Testis (tissue), 3 donors: ENCODE measurements around the gene SLIT3. TPM values are rescaled to one million over a fixed set of nuclear protein-coding genes. Genes with fewer than 3 reads are reported as not detected.

Experiments
- DNase-seq: peaks from one replicate; pipeline ENCODE4 v3.0.0-alpha.2; 2019
- H3K27ac ChIP-seq, 2 donors: fragments of 200-600 bp; sonication (generic); one replicate each; pipeline ENCODE4 v1.5.1; 2019
- H3K27me3 ChIP-seq: fragments of 200-600 bp; sonication (generic); one replicate; pipeline ENCODE4 v1.5.1; 2019
- H3K36me3 ChIP-seq: fragments of 200-600 bp; sonication (generic); one replicate; pipeline ENCODE4 v1.5.1; 2017; ENCODE audit warnings: low read depth; ENCODE audit errors: missing control alignments
- H3K4me1 ChIP-seq: fragments of 200-600 bp; sonication (generic); one replicate; pipeline ENCODE4 v1.5.1; 2019
- H3K4me3 ChIP-seq, 2 donors: fragments of 200-600 bp; sonication (generic); one replicate each; pipeline ENCODE4 v1.5.1; 2017 to 2019
- H3K9me3 ChIP-seq: fragments of 200-600 bp; sonication (generic); one replicate; pipeline ENCODE4 v1.5.1; 2017
- POLR2A ChIP-seq: fragments of 450-650 bp; IDR thresholded peaks from one replicate; pipeline ENCODE4 v1.6.1; 2017; ENCODE audit warnings: antibody characterized with exemption, mild to moderate bottlenecking, moderate library complexity
- WGBS, 2 donors: methylation state at CpG; one replicate each; pipeline ENCODE4 v1.1.5; 2018; 5-methylcytosine and 5-hydroxymethylcytosine counted together
- intact Hi-C: fragments of 100-400 bp; cut with DNase I; formaldehyde crosslinking; loops from one replicate; pipeline ENCODE4 v1.15.1; 2023; ENCODE audit warnings: low total_unique reads
- polyA plus RNA-seq: library from polyadenylated mRNA; stranded (reverse); fragments of 350-450 nt; fragmentation: Illumina TruSeq; extraction: RNeasy Lipid Tissue Mini Kit (QIAGEN cat#74804); gene quantifications from one replicate; pipeline ENCODE4 v1.2.3, GENCODE V29; 2014; ENCODE audit warnings: low read depth, low replicate concordance; ENCODE audit not compliant: insufficient read depth
- total RNA-seq, 2 donors: library from RNA; depleted of rRNA; stranded (reverse); fragments of >200 nt; gene quantifications; one replicate each; pipeline ENCODE4 v1.2.3, GENCODE V29; 2016
- TF ChIP-seq, protein P1 (sequence below), 3 experiments: fragments of 450-650 bp in 2 of 3; fragments of 200-600 bp in 1 of 3; sonication (generic) in 1 of 3; IDR thresholded peaks; one replicate each; pipeline ENCODE4 v1.5.1; 2016 to 2019; ENCODE audit warnings: antibody characterized with exemption in 3 of 3, mild to moderate bottlenecking in 2 of 3, moderate library complexity in 1 of 3

SLIT3 gene
- total and polyA plus RNA-seq, 3 donors from 2014 or later, result 4.8 to 23.2 (median 7.8) TPM

- no peak for TF ChIP-seq POLR2A
- TF ChIP-seq, protein P1, sequence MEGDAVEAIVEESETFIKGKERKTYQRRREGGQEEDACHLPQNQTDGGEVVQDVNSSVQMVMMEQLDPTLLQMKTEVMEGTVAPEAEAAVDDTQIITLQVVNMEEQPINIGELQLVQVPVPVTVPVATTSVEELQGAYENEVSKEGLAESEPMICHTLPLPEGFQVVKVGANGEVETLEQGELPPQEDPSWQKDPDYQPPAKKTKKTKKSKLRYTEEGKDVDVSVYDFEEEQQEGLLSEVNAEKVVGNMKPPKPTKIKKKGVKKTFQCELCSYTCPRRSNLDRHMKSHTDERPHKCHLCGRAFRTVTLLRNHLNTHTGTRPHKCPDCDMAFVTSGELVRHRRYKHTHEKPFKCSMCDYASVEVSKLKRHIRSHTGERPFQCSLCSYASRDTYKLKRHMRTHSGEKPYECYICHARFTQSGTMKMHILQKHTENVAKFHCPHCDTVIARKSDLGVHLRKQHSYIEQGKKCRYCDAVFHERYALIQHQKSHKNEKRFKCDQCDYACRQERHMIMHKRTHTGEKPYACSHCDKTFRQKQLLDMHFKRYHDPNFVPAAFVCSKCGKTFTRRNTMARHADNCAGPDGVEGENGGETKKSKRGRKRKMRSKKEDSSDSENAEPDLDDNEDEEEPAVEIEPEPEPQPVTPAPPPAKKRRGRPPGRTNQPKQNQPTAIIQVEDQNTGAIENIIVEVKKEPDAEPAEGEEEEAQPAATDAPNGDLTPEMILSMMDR (IDR thresholded peaks at IDR 0.05), result no peak
- intact Hi-C loops, result no loop called here
- Histone ChIP-seq H3K27ac (no peak overlapping the region), H3K4me3 (no peak overlapping the region), H3K4me1 (no peaks in the 10 kb centered on the region), H3K27me3 (no peaks in the 10 kb centered on the region), H3K36me3 (no peaks in the 10 kb centered on the region), H3K9me3 (no peaks in the 10 kb centered on the region)
- no peak for DNase-seq
- WGBS, 2 donors, result 66 to 79% methylated on average over 5 to 6 of the region's 6 CpGs
Measured at GRCh38 chr5:169164481-169164925, 136.4 kb downstream of the SLIT3 start.

DNA sequence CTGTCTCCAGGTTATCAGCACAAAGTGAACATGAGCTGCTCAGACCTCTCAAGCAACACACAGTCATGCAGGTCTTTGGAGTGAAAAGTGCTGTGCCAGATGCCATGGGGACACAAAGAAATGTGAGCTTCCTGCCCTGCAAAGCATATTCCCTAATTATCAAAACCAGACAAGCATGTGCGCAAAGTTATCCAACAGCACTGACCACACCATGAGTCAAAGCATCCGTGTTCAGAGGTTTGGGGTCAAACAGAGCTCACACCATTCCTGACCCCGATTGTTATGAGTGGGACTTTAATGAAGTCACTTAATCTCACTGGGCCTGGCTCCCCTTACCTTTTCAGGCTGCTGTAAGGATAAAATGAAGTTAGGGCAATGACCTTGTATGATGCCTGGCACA is 138.5 kb downstream of the SLIT3 start:
- 69 to 86% methylated on average over 3 of the region's 3 CpGs for WGBS, 2 donors
- Histone ChIP-seq H3K4me3 (no peak overlapping the region), H3K9me3 (no peaks in the 10 kb centered on the region), H3K36me3 (no peaks in the 10 kb centered on the region), H3K4me1 (no peaks in the 10 kb centered on the region), H3K27me3 (no peaks in the 10 kb centered on the region), H3K27ac (no peak overlapping the region)
- DNase-seq, result no peak
- TF ChIP-seq POLR2A, result no peak
- TF ChIP-seq, protein P1 (IDR thresholded peaks at IDR 0.05), result no peak
- intact Hi-C loops, result no loop called here

DNA sequence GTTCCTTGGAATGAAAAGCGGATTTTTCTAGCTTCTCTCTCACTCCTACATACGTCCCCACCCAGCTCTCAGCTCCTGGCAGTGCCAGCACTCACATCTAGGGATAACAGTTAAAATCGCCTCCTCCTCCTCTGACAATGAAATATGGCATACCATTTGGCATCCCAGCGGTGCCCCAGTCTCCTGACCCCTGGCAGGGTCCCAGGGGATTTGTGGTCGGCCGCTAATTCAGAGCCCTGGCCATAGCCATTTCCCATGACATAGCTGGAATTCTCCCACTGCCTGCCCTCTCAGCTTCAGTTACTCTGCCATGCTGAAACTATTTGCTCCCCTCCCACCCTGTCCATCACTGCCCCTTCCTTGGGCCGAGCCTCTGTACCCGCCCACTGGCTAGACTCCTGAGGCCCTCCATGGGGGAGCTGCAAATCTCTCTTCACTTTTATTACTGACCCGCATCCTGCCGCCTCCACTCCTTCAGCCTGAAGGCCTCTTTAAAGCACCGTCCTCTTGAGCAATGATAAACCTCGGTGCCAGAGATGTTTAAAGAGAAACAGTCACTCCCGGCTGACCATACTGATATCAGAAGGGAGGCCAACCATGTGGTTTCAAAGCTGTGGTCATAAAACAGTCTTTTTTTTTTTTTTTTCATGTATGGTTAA is 139.8 kb downstream of the SLIT3 start:
- no peak for DNase-seq
- Histone ChIP-seq H3K36me3 (no peaks in the 10 kb centered on the region), H3K4me1 (no peaks in the 10 kb centered on the region), H3K9me3 (no peaks in the 10 kb centered on the region), H3K27ac (no peak overlapping the region), H3K4me3 (no peak overlapping the region), H3K27me3 (no peaks in the 10 kb centered on the region)
- no peak for TF ChIP-seq POLR2A
- TF ChIP-seq, protein P1 (IDR thresholded peaks at IDR 0.05), result no peak
- intact Hi-C loops, result no loop called here
- WGBS, 2 donors, result 50 to 60% methylated on average over 10 to 13 of the region's 13 CpGs

DNA sequence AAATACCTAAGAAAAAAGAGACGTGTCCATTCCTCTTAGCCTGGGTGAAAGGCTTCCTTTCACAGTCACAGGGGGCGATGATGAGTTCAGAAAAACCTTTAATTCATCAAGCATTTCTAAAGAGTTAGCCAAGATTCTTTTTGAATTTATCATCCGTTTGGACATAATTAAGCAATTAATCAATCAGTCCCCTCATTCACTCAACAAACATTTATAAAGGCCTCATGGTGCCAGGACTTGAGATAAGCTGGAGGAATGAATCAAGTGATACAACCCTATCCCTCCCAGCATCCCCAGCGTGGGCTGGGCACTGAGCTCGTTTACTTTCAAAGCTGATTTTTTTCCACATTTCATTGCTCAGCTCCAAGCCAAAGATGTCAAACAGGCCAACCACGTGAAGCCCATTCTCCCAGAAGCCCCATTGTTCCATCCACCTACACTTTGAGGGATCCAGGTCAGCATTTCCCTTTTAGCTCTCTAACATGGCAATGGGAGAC is 140.5 kb downstream of the SLIT3 start:
- H3K9me3 ChIP-seq, result no peaks in the 10 kb centered on the region
- H3K27ac ChIP-seq, result no peak overlapping the region
- TF ChIP-seq POLR2A, result no peak
- no peak overlapping the region for H3K4me3 ChIP-seq
- no peak for DNase-seq
- H3K36me3 ChIP-seq, result no peaks in the 10 kb centered on the region
- WGBS, 2 donors, result 69 to 71% methylated on average over 6 of the region's 6 CpGs
- intact Hi-C loops, result no loop called here
- no peaks in the 10 kb centered on the region for H3K4me1 ChIP-seq
- H3K27me3 ChIP-seq, result no peaks in the 10 kb centered on the region

DNA sequence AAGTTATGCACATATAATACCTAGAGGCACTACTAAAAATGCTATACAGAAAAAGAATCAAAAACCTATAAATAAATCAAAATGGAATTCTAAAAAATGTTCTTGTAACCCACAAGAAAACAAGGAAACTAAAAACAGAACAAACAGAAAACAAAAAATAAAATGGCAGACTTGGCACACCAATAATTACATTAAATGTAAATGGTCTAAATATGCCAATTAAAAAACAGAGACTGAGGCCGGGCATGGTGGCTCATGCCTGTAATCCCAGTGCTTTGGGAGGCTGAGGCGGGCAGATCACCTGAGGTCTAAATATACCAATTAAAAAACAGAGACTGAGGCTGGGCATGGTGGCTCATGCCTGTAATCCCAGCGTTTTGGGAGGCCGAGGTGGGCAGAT is 142.2 kb downstream of the SLIT3 start:
- Histone ChIP-seq H3K27ac (no peak overlapping the region), H3K36me3 (no peaks in the 10 kb centered on the region), H3K4me1 (no peaks in the 10 kb centered on the region), H3K9me3 (no peaks in the 10 kb centered on the region), H3K4me3 (no peak overlapping the region), H3K27me3 (no peaks in the 10 kb centered on the region)
- DNase-seq, result no peak
- WGBS, 2 donors, result 91 to 97% methylated on average over 4 of the region's 4 CpGs
- intact Hi-C loops, result no loop called here
- TF ChIP-seq, protein P1 (IDR thresholded peaks at IDR 0.05), result no peak
- no peak for TF ChIP-seq POLR2A
